K562 (cell line): ENCODE measurements around the gene PRODH2. TPM values are rescaled to one million over a fixed set of nuclear protein-coding genes. Genes with fewer than 3 reads are reported as not detected.

ENCODE experiments used
- ATAC-seq: fragments of 200-7000 bp; cut with Tn5 transposase; 3 replicates; pipeline ENCODE4 v1.9.1; 2020; ENCODE audit warnings: moderate library complexity
- BruUV-seq: library from RNA; stranded (reverse); fragments of 400-500 nt; replicated peaks from 2 replicates; lab custom pipeline; 2021; lab: Mats Ljungman, UMichigan
- CTCF ChIA-PET: fragments of 300-600 bp; formaldehyde crosslinking; extraction: SDS; loops from one replicate; lab custom pipeline; 2021; ENCODE audit warnings: low intra/inter-chr PET ratio; lab: Yijun Ruan, JAX
- POLR2A ChIA-PET: fragments of 300-600, 350-650 bp; sonication (Branson Sonifier 250); formaldehyde crosslinking; extraction: SDS; loops from one replicate; lab custom pipeline; 2021; ENCODE audit warnings: antibody characterized with exemption, inconsistent platforms; lab: Yijun Ruan, JAX
- DNase-seq, 4 experiments: peaks; one replicate each; pipeline versions ENCODE4 v3.0.0 to v3.0.0-alpha.2; 2011 to 2018; ENCODE audit warnings: low spot score in 3 of 4, mixed read lengths in 3 of 4; ENCODE audit errors: extremely low read depth in 1 of 4
- FAIRE-seq: peaks from 2 replicates; lab custom pipeline; 2011; peaks lifted over from hg19 to GRCh38; lab: Jason Lieb, UNC
- H2AFZ ChIP-seq: 2 replicates; pipeline ENCODE4 v1.6.0; 2011; ENCODE audit warnings: low read depth, low read length, control low read depth, inconsistent platforms
- H3K27ac ChIP-seq: fragments of 200-600 bp; 3 replicates; pipeline ENCODE4 v1.8.0; 2011; ENCODE audit warnings: low read depth, mild to moderate bottlenecking, control low read depth, inconsistent platforms, low read length, moderate library complexity, mixed read lengths; ENCODE audit errors: extremely low read depth
- H3K27me3 ChIP-seq, 2 experiments: fragments of 300-600 bp in 1 of 2; 2 replicates in 1 of 2; 3 replicates in 1 of 2; pipeline versions ENCODE4 v1.6.0 to v1.8.0; 2011; ENCODE audit warnings: inconsistent platforms in 2 of 2, low read length in 2 of 2, mild to moderate bottlenecking in 1 of 2, mixed read lengths in 1 of 2, moderate library complexity in 1 of 2; ENCODE audit not compliant: control insufficient read depth in 2 of 2, insufficient read depth in 2 of 2
- H3K36me3 ChIP-seq: fragments of 300-600 bp; 3 replicates; pipeline ENCODE4 v1.8.0; 2011; ENCODE audit warnings: mild to moderate bottlenecking, low read length, inconsistent platforms; ENCODE audit not compliant: control insufficient read depth, insufficient read depth
- H3K4me1 ChIP-seq, 2 experiments: fragments of 200-600 bp in 1 of 2; replicated peaks in 1 of 2; 2 replicates in 1 of 2; 3 replicates in 1 of 2; pipeline versions ENCODE4 v1.5.1 to v1.8.0; 2011; ENCODE audit warnings: inconsistent platforms in 2 of 2, low read length in 2 of 2, mild to moderate bottlenecking in 1 of 2, mixed read lengths in 1 of 2, moderate library complexity in 1 of 2; ENCODE audit not compliant: control insufficient read depth in 2 of 2, insufficient read depth in 2 of 2
- H3K4me2 ChIP-seq: 2 replicates; pipeline ENCODE4 v1.6.1; 2011; ENCODE audit warnings: low read length, control low read depth, inconsistent platforms, mixed read lengths; ENCODE audit not compliant: insufficient read depth
- H3K4me3 ChIP-seq: fragments of 200-600 bp; sonication (generic), shearing (Covaris generic); 2 replicates; pipeline ENCODE4 v1.5.1; 2016; ENCODE audit warnings: control low read depth, inconsistent platforms
- H3K79me2 ChIP-seq: fragments of 200-600 bp; 3 replicates; pipeline ENCODE4 v1.8.0; 2011; ENCODE audit warnings: low read length, inconsistent platforms; ENCODE audit not compliant: control insufficient read depth, insufficient read depth
- H3K9ac ChIP-seq, 2 experiments: 2 replicates each; pipeline versions ENCODE4 v1.6.0 to v1.6.1; 2011; ENCODE audit warnings: low read depth in 2 of 2, low read length in 2 of 2, control low read depth in 1 of 2, inconsistent platforms in 1 of 2, mild to moderate bottlenecking in 1 of 2, mixed read lengths in 1 of 2; ENCODE audit not compliant: insufficient read depth in 1 of 2
- H3K9me1 ChIP-seq: one replicate; pipeline ENCODE4 v1.6.0; 2011; ENCODE audit warnings: inconsistent platforms, mild to moderate bottlenecking, low read length, moderate library complexity; ENCODE audit not compliant: control insufficient read depth, insufficient read depth
- H3K9me3 ChIP-seq: replicated peaks from 2 replicates; pipeline ENCODE4 v1.5.1; 2011; ENCODE audit warnings: low read depth, low read length, inconsistent platforms; ENCODE audit not compliant: control insufficient read depth, insufficient read depth
- H4K20me1 ChIP-seq: replicated peaks from 2 replicates; pipeline ENCODE4 v1.6.1; 2011; ENCODE audit warnings: low read length, inconsistent platforms, mixed read lengths; ENCODE audit not compliant: control insufficient read depth, insufficient read depth
- BRD4 ChIP-seq: fragments of 200-600 bp; sonication (generic); IDR thresholded peaks from 2 replicates; pipeline ENCODE4 v1.6.1; 2017; ENCODE audit warnings: inconsistent platforms
- CC2D1A ChIP-seq: fragments of 450-650 bp; IDR thresholded peaks from 2 replicates; pipeline ENCODE4 v1.6.1; 2017; ENCODE audit warnings: mild to moderate bottlenecking
- GATAD2B ChIP-seq: fragments of 450-650 bp; IDR thresholded peaks from 2 replicates; pipeline ENCODE4 v1.6.1; 2017; ENCODE audit warnings: mild to moderate bottlenecking, borderline replicate concordance
- KAT7 ChIP-seq: sonication (generic); formaldehyde crosslinking; IDR thresholded peaks from 2 replicates; pipeline ENCODE4 v1.8.0; 2022; ENCODE audit warnings: missing genetic modification reagents, mild to moderate bottlenecking, borderline replicate concordance
- MEF2A ChIP-seq: IDR thresholded peaks from 2 replicates; pipeline ENCODE4 v1.6.1; 2011; ENCODE audit warnings: low read depth, mild to moderate bottlenecking, low read length, moderate library complexity; ENCODE audit not compliant: control insufficient read depth
- RBBP5 ChIP-seq: fragments of 200-600 bp; sonication (generic); IDR thresholded peaks from 2 replicates; pipeline ENCODE4 v1.6.1; 2012; ENCODE audit warnings: borderline replicate concordance, mild to moderate bottlenecking, low read length, control low read depth, inconsistent platforms; ENCODE audit not compliant: insufficient read depth, poor library complexity, severe bottlenecking
- TEAD1 ChIP-seq, 2 experiments: fragments of 450-650 bp in 1 of 2; sonication (generic) in 1 of 2; formaldehyde crosslinking; IDR thresholded peaks; 2 replicates each; pipeline versions ENCODE4 v1.4.0 to v1.8.0; 2020 to 2022; ENCODE audit warnings: mild to moderate bottlenecking in 2 of 2, missing genetic modification reagents in 1 of 2
- ZBTB8A ChIP-seq: fragments of 450-650 bp; IDR thresholded peaks from 2 replicates; pipeline ENCODE4 v1.6.1; 2018; ENCODE audit warnings: mild to moderate bottlenecking, moderate library complexity; ENCODE audit not compliant: partially characterized antibody
- ZNF551 ChIP-seq: fragments of 250-450 bp; sonication (Bioruptor Pico); IDR thresholded peaks from 2 replicates; pipeline ENCODE4 v1.5.0; 2021; ENCODE audit warnings: mild to moderate bottlenecking, moderate library complexity
- WGBS: fragments of 100-300 bp; shearing (Covaris generic); methylation state at CpG from one replicate; pipeline ENCODE4 v1.1.6; 2016; ENCODE audit warnings: low coverage, mixed read lengths; ENCODE audit not compliant: insufficient coverage; ENCODE audit errors: missing lambda C conversion rate; 5-methylcytosine and 5-hydroxymethylcytosine counted together
- in situ Hi-C: fragments of 300-500 bp; cut with MboI; formaldehyde crosslinking; loops from 4 replicates; pipeline ENCODE4 v1.15.0; 2018; ENCODE audit warnings: inconsistent platforms, mixed read lengths
- intact Hi-C: fragments of 100-400 bp; cut with micrococcal nuclease; formaldehyde crosslinking; loops from 2 replicates; pipeline ENCODE4 v1.14.2; 2022
- polyA plus RNA-seq, 8 experiments: library from polyadenylated mRNA; depleted of rRNA in 4 of 8; stranded (reverse) in 5 of 8; unstranded in 3 of 8; fragments of >200 nt; fragmentation: Nextera tagmentation in 2 of 8; fragmentation: Illumina TruSeq in 1 of 8; extraction: Ambion mirVana in 2 of 8; extraction: Trizol in 1 of 8; gene quantifications; 2 replicates each; pipeline versions ENCODE4 v1.2.1 to v1.2.3, GENCODE V29; 2011 to 2014; ENCODE audit warnings: inconsistent platforms in 1 of 8, missing spikeins in 1 of 8
- total RNA-seq, 7 experiments: library from RNA; depleted of rRNA in 6 of 7; stranded (reverse); fragments of >200 nt in 6 of 7; fragmentation: Illumina TruSeq in 2 of 7; extraction: Trizol in 2 of 7; gene quantifications; 2 replicates each; pipeline versions ENCODE4 v1.2.1 to v1.2.3, GENCODE V29; 2011 to 2021; ENCODE audit warnings: low replicate concordance in 1 of 7
- TF ChIP-seq, protein P1 (sequence below): sonication (generic); formaldehyde crosslinking; IDR thresholded peaks from 2 replicates; pipeline ENCODE4 v1.8.1; 2023; ENCODE audit warnings: mild to moderate bottlenecking, missing genetic modification reagents
- TF ChIP-seq, protein P2 (sequence below): sonication (generic); formaldehyde crosslinking; IDR thresholded peaks from 2 replicates; pipeline ENCODE4 v1.8.0; 2022; ENCODE audit warnings: mild to moderate bottlenecking, missing genetic modification reagents

PRODH2 gene
- total and polyA plus RNA-seq, 9 of the 15 experiments (the other 6 are each of a cell fraction or from before 2014, with no cell fraction given): not detected

DNA sequence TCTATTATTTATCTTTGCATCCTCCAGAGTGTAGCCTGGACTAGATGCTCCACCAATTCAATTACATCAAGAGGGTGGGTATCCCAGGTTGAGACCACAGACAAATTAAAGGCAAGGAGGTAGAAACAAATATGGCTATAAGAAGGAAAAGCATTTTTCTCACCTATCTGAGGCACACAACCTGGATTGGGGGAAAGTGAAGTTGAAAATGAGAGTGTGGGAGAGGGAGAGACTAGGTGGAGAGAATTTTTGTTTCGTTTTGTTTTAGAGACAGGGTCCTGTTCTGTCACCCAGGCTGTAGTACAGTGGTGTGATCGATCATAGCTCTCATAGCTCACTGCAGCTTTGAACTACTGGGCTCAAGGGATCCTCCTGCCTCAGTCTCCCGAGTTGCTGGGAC is 5.8 kb upstream of the PRODH2 start:
- FAIRE-seq (no peak), DNase-seq (no peak), ATAC-seq (no peak)
- BruUV-seq: no TSS peak
- ChIA-PET CTCF (no interaction called here), POLR2A (interaction anchor here (0.9 kb wide), 1 partner anchor 51 kb away, joined by 3 read pairs; no protein-coding TSS in a partner anchor)
- H3K36me3 ChIP-seq: no peaks in the 10 kb centered on the region
- H3K9me3 ChIP-seq: no peaks in the 10 kb centered on the region
- peaks cover 0 to 5% of the 10 kb centered on the region in 2 experiments; a peak in 2 of 5 replicates for H3K4me1 ChIP-seq
- 0% methylated on average over 3 of the region's 3 CpGs for WGBS
- no peaks in the 10 kb centered on the region for H3K9me1 ChIP-seq
- H3K4me3 ChIP-seq: no peak overlapping the region
- no peak overlapping the region for H3K9ac ChIP-seq
- no peak overlapping the region for H2AFZ ChIP-seq
- in situ Hi-C loops: no loop called here
- no peak for TF ChIP-seq RBBP5
- no peak for TF ChIP-seq BRD4
- no peak for TF ChIP-seq ZBTB8A
- no peak for TF ChIP-seq TEAD1 (CRISPR knock-in tag; IDR thresholded peaks at IDR 0.05)
- no peak for TF ChIP-seq CC2D1A
- TF ChIP-seq ZNF551 (CRISPR knock-in tag): no peak
- no peak for TF ChIP-seq GATAD2B
- TF ChIP-seq, protein P1, sequence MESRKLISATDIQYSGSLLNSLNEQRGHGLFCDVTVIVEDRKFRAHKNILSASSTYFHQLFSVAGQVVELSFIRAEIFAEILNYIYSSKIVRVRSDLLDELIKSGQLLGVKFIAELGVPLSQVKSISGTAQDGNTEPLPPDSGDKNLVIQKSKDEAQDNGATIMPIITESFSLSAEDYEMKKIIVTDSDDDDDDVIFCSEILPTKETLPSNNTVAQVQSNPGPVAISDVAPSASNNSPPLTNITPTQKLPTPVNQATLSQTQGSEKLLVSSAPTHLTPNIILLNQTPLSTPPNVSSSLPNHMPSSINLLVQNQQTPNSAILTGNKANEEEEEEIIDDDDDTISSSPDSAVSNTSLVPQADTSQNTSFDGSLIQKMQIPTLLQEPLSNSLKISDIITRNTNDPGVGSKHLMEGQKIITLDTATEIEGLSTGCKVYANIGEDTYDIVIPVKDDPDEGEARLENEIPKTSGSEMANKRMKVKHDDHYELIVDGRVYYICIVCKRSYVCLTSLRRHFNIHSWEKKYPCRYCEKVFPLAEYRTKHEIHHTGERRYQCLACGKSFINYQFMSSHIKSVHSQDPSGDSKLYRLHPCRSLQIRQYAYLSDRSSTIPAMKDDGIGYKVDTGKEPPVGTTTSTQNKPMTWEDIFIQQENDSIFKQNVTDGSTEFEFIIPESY (CRISPR knock-in tag): no peak
- no peak for TF ChIP-seq MEF2A
- no peak for TF ChIP-seq KAT7
- TF ChIP-seq, protein P2, sequence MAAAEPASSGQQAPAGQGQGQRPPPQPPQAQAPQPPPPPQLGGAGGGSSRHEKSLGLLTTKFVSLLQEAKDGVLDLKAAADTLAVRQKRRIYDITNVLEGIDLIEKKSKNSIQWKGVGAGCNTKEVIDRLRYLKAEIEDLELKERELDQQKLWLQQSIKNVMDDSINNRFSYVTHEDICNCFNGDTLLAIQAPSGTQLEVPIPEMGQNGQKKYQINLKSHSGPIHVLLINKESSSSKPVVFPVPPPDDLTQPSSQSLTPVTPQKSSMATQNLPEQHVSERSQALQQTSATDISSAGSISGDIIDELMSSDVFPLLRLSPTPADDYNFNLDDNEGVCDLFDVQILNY (CRISPR knock-in tag): no peak
- no peak overlapping the region for H3K27ac ChIP-seq
- H4K20me1 ChIP-seq: no peaks in the 10 kb centered on the region
- no peak overlapping the region for H3K4me2 ChIP-seq
- intact Hi-C loops: no loop called here
- H3K27me3 ChIP-seq: no peaks in the 10 kb centered on the region
- no peaks in the 10 kb centered on the region for H3K79me2 ChIP-seq
